NT2/D1 (cell line): ENCODE data around the gene CHURC1.

Experiments used
- DNase-seq: peaks from one replicate; pipeline ENCODE4 v3.0.0-alpha.2; 2011; ENCODE audit warnings: low read depth, low spot score
- H3K27me3 ChIP-seq: 2 replicates; pipeline ENCODE4 v1.6.0; 2011; ENCODE audit warnings: mild to moderate bottlenecking; ENCODE audit not compliant: insufficient read length, insufficient read depth
- H3K36me3 ChIP-seq: 2 replicates; pipeline ENCODE4 v1.6.1; 2011; ENCODE audit warnings: mild to moderate bottlenecking, low read length, mixed read lengths; ENCODE audit not compliant: insufficient read depth, insufficient read length
- H3K4me1 ChIP-seq: 2 replicates; pipeline ENCODE4 v1.5.1; 2011; ENCODE audit not compliant: insufficient read depth, insufficient read length
- H3K4me3 ChIP-seq: 2 replicates; pipeline ENCODE4 v1.5.1; 2011; ENCODE audit warnings: low read depth; ENCODE audit not compliant: insufficient read length
- H3K9ac ChIP-seq: 2 replicates; pipeline ENCODE4 v1.6.0; 2011; ENCODE audit warnings: low read depth; ENCODE audit not compliant: insufficient read length
- H3K9me3 ChIP-seq: 2 replicates; pipeline ENCODE4 v1.5.1; 2011; ENCODE audit warnings: mild to moderate bottlenecking, low read length; ENCODE audit not compliant: insufficient read depth
- SUZ12 ChIP-seq: IDR thresholded peaks from 2 replicates; pipeline ENCODE4 v1.6.1; 2011; ENCODE audit not compliant: insufficient read length, insufficient read depth; ENCODE audit errors: extremely low read depth
- YY1 ChIP-seq: IDR thresholded peaks from 2 replicates; pipeline ENCODE4 v1.6.1; 2011; ENCODE audit not compliant: insufficient read length, insufficient read depth
- ZNF274 ChIP-seq: IDR thresholded peaks from 2 replicates; pipeline ENCODE4 v1.6.1; 2011; ENCODE audit warnings: mild to moderate bottlenecking, low read depth, low read length

The CHURC1 gene

GRCh38 chr14:64952598-64953309 is 38.5 kb downstream of the CHURC1 start:
- peaks cover 51% of the 10 kb centered on the region for H3K36me3 ChIP-seq
- no peak overlapping the region for H3K9ac ChIP-seq
- no peak for DNase-seq
- H3K4me3 ChIP-seq = no peak overlapping the region
- H3K4me1 ChIP-seq = peaks cover 11% of the 10 kb centered on the region
- no peaks in the 10 kb centered on the region for H3K27me3 ChIP-seq
- no peak for TF ChIP-seq SUZ12
- no peak for TF ChIP-seq YY1
- TF ChIP-seq ZNF274 = no peak
- H3K9me3 ChIP-seq = no peaks in the 10 kb centered on the region

- H3K9ac ChIP-seq = no peak overlapping the region
- peaks cover 11% of the 10 kb centered on the region for H3K4me1 ChIP-seq
- H3K4me3 ChIP-seq = no peak overlapping the region
- no peaks in the 10 kb centered on the region for H3K27me3 ChIP-seq
- DNase-seq = no peak
- H3K36me3 ChIP-seq = peaks cover 46% of the 10 kb centered on the region
- H3K9me3 ChIP-seq = no peaks in the 10 kb centered on the region
- no peak for TF ChIP-seq YY1
- no peak for TF ChIP-seq SUZ12
- TF ChIP-seq ZNF274 = no peak
These were observed 39.0 kb downstream of the CHURC1 start for GRCh38 chr14:64953310-64953654.

GRCh38 chr14:64953661-64954060 is 39.4 kb downstream of the CHURC1 start:
- no peak for TF ChIP-seq ZNF274
- TF ChIP-seq YY1 = no peak
- TF ChIP-seq SUZ12 = no peak
- Histone ChIP-seq H3K9me3 (no peaks in the 10 kb centered on the region), H3K27me3 (no peaks in the 10 kb centered on the region), H3K9ac (no peak overlapping the region), H3K4me3 (no peak overlapping the region), H3K36me3 (peaks cover 45% of the 10 kb centered on the region), H3K4me1 (peaks cover 11% of the 10 kb centered on the region)
- no peak for DNase-seq

- H3K27me3 ChIP-seq = no peaks in the 10 kb centered on the region
- no peak for DNase-seq
- peaks cover 11% of the 10 kb centered on the region for H3K4me1 ChIP-seq
- peaks cover 42% of the 10 kb centered on the region for H3K36me3 ChIP-seq
- no peaks in the 10 kb centered on the region for H3K9me3 ChIP-seq
- TF ChIP-seq SUZ12 = no peak
- no peak for TF ChIP-seq YY1
- no peak for TF ChIP-seq ZNF274
- H3K9ac ChIP-seq = peak overlapping the region; percentile 10
- H3K4me3 ChIP-seq = no peak overlapping the region
These were observed 40.4 kb downstream of the CHURC1 start for GRCh38 chr14:64954491-64955240.

- H3K4me1 ChIP-seq = peaks cover 15% of the 10 kb centered on the region
- H3K36me3 ChIP-seq = peaks cover 35% of the 10 kb centered on the region
- no peak for DNase-seq
- H3K9me3 ChIP-seq = no peaks in the 10 kb centered on the region
- no peak overlapping the region for H3K9ac ChIP-seq
- H3K4me3 ChIP-seq = no peak overlapping the region
- TF ChIP-seq YY1 (no peak), ZNF274 (no peak), SUZ12 (no peak)
- no peaks in the 10 kb centered on the region for H3K27me3 ChIP-seq
These were observed 41.0 kb downstream of the CHURC1 start for GRCh38 chr14:64955297-64955696.

GRCh38 chr14:64956697-64957406 is 42.6 kb downstream of the CHURC1 start:
- Histone ChIP-seq H3K4me3 (no peak overlapping the region), H3K9me3 (no peaks in the 10 kb centered on the region), H3K36me3 (peaks cover 20% of the 10 kb centered on the region), H3K27me3 (no peaks in the 10 kb centered on the region), H3K9ac (no peak overlapping the region), H3K4me1 (peaks cover 15% of the 10 kb centered on the region)
- no peak for DNase-seq
- TF ChIP-seq ZNF274 (no peak), SUZ12 (no peak), YY1 (no peak)

- TF ChIP-seq SUZ12 (no peak), YY1 (no peak), ZNF274 (no peak)
- Histone ChIP-seq H3K4me1 (peaks cover 15% of the 10 kb centered on the region), H3K9me3 (no peaks in the 10 kb centered on the region), H3K4me3 (no peak overlapping the region), H3K9ac (no peak overlapping the region), H3K27me3 (no peaks in the 10 kb centered on the region), H3K36me3 (peaks cover 21% of the 10 kb centered on the region)
- no peak for DNase-seq
These were observed 43.9 kb downstream of the CHURC1 start for GRCh38 chr14:64958201-64958600.
